ENCODE data around the gene DCTN4.

DNA sequence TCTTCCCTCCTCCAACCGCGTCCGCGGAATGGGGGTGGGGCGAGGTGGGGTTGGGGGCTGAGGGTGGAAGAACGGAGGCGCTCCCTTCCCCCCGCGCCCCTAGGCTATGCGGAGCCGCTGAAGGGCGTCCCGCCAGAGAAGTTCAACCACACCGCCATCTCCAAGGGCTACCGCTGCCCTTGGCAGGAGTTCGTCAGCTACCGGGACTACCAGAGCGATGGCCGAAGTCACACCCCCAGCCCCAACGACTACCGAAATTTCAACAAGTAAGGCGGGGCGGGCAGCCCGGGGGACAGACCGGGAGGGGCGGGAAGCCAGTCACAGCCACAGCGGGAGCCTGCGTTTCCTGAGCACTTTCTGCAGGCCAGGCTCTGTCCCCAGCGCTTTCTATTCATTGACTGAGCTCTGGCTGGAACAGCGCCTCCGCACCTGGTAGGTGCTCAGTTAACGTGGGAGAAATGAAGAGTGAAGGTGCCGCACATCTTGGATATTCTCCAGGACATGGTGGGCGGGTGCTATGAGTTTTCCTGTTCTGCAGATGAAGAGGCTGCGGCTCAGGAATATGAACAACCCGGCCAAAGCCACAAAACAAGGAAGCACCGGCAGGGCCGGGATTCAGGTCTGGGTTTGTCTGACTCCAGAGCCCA lies 86.5 kb downstream of the DCTN4 start:
- TF ChIP-seq POLR2A (IDR thresholded peaks at IDR 0.05; ENCODE audit: low read depth), result no peak
- no peak for TF ChIP-seq CTCF (IDR thresholded peaks at IDR 0.05)
- no peak for TF ChIP-seq EP300 (IDR thresholded peaks at IDR 0.05)
- TF ChIP-seq POLR2AphosphoS5 (IDR thresholded peaks at IDR 0.05), result no peak
